NCI-H524 treated with DMSO at 0.1 percent for 48 hours (cell line): Measurements from ENCODE around the gene KLHL6.
"Not testable (repeated sequence)": the region's sequence is repeated elsewhere in the genome, so short reads cannot be mapped to it uniquely, and the experiment has no call there.

ENCODE experiments used
- DNase-seq: peaks from one replicate; lab custom pipeline; 2025; lab: John Stamatoyannopoulos, UW

KLHL6 gene

GRCh38 chr3:183529717-183530116 is 25.8 kb downstream of the KLHL6 start:
- DNase-seq, result no peak

DNA sequence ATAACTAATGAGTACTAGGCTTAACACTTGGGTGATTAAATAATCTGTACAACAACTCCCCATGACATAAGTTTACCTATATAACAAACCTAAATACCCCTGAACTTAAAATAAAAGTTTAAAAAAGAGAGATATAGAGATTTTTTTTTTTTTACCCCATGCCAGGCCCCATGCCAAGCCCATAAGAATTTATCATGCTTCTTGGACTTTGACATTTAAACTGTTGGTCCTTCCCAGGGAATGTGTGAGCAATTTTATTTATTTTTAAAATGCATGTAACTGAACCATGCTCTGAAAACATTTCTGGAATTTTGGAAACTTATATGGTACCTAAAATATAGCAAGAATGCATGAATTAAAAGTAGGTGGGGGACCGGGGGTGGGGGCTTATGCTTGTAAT is 26.3 kb downstream of the KLHL6 start:
- DNase-seq, result no peak

- DNase-seq, result not testable (repeated sequence)
These were observed 26.7 kb downstream of the KLHL6 start for GRCh38 chr3:183528758-183529157.

DNA sequence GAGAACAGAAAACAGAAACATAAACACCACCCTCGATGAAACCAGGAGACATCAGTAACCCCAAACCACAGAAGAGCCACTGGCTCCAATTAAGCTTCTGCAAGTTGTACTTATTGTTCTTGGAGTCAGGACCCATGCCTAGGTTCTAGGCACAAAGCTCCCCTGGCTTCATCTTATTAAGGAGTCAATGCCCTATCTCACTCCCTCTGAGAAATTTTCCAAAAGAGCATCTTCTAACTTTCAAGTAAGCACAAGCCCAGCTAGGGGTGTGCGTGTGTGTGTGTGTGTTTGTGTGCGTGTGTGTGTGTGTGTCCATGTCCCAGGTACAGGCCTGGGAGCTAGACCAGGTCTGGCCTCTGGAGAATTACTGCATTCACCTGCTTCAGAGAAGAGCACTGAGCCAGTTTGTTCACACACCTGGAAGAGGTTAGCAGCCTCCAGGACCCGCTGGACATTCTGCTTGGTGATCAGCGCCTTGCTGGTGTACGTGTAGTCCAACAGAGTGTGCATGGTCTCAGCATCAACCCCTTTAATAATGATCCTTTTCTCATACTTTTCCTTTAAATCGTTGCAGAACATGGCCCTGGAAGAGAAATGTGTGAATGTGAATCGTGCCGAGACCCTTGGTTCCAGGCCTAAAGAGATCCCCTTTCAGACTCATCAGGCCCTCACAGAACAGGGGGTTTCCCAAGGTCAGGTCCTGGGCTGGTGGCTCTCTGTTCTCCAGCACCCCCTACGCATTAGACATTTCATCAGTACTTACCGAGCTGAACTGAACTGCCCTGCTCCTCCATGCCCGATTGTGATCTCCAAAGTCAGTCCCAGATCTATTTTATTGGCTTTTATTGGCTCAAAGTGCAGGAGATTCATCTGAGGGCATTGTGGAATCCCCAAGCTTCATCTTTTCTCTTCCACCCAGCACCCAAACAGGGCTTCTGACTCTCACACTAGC is 27.8 kb downstream of the KLHL6 start:
- DNase-seq, result no peak

GRCh38 chr3:183526838-183527427 is 28.6 kb downstream of the KLHL6 start:
- DNase-seq, result no peak

DNA sequence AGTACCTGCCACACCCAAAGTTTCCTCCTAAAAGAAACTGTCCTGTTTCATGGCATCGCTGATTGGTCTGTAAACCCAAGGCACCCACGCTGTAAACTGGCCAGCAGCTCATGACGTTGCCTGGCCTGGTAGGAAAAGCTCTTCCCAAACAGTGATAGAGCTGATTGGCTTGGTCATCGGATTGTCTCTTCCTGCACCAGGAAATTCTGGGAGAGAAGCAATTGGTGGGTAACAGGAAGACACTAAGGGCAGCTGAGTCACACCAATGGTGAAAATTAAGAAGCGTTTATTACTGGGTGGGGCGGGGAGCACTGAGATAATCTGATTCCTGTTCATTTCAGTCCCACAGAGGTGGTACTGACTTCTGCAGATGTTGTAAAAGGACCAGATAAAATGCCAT is 31.0 kb downstream of the KLHL6 start:
- no peak for DNase-seq

DNA sequence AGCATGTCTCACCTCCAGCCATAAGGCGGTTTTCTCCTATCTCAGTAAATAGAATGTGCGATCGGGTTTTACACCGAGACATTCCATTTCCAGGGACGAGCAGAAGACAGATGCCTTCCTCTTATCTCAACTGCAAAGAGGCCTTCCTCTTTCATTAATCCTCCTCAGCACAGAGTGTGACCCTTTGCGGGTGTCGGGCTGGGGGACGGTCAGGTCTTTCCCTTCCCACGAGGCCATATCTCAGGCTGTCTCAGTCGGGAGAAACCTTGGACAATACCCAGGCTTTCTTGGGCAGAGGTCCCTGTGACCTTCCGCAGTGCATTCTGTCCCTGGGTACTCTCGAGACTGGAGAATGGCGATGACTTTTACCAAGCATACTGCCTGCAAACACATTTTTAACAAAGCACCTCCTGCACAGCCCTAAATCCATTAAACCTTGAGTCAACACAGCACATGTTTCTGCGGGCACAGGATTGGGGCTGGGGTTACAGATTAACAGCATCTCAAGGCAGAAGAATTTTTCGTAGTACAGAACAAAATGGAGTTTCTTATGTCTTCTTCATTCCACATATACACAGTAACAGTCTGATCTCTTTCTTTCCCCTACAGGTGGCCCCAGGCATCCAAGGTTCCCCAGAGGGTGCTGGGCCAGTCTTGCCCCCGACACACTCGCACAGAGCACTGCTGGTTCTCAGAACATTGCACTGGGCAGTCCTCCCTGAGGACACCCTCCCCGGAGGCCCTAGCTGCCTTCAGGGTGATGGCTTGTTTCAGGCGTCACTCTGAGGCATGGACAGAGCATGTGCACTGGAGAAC is 34.6 kb downstream of the KLHL6 start:
- not testable (repeated sequence) for DNase-seq

DNA sequence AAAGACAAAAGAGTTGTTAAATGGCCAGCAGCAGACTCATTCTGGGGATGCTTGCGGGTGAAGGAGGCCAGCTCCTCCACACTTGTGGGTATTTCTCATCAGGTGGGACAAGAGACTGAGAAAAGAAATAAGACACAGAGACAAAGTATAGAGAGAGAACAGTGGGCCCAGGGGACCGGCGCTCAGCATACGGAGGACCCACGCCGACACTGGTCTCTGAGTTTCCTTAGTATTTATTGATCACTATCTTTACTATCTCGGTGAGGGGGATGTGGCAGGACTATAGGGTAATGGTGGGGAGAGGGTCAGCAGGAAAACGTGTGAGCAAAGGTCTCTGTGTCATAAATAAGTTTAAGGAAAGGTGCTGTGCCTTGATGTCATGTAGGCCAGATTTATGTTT is 35.2 kb downstream of the KLHL6 start:
- not testable (repeated sequence) for DNase-seq

GRCh38 chr3:183519891-183520290 is 35.6 kb downstream of the KLHL6 start:
- no peak for DNase-seq

DNA sequence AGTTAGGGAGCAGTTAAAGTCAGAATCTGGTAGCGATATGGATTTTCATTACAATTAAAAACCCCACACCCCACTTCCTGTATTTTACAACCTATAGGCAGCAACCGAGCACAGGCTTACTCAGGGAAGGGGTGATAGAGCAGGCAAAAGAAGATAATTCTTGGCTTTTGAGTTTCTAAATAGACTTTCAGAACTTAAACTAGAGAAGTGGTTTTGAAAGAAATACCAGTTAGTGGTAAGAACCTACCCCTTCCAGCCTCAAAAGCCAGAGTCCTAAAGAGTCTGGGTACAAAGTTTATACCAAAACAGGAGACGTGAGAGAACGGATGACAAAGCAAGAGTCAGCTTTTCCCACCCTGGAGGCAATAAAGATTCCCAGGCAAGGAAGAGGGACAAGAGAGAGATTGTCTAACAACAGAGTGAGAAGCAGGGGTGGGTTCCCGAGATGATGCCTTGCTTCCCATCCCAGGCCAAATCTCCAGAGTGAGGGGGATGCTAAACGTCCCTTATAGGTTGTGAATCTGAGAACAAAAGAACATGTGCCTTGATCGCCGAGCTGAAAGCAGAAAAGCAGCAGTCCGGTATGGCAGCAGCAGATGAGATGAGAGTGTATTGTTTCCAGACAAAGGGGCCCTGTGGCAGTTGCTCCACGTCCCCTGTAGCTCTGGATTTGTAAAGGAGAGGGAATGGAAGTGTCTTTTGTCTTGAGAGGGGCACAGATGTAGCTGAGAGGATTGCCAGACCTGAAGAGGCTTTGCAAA is 36.8 kb downstream of the KLHL6 start:
- no peak for DNase-seq

DNA sequence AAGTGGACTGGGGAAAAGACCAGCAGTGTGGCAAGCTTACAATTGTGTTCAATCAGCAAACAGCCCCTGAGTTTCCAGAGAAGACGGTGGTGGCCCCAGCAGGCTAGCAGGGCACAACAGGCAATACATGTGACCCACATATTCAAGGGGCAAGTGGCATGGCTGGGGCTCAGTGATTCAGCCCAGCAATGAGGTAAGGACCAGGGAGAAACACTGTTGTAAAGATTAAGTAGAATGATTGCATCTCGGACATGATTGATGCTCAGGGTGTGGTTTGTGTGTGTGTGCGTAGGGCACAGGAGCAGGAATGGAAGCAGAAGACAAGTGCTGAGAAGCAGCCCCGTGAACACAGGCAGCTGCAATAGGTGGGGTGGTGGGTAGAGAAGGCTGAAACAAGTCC is 37.9 kb downstream of the KLHL6 start:
- DNase-seq, result no peak

DNA sequence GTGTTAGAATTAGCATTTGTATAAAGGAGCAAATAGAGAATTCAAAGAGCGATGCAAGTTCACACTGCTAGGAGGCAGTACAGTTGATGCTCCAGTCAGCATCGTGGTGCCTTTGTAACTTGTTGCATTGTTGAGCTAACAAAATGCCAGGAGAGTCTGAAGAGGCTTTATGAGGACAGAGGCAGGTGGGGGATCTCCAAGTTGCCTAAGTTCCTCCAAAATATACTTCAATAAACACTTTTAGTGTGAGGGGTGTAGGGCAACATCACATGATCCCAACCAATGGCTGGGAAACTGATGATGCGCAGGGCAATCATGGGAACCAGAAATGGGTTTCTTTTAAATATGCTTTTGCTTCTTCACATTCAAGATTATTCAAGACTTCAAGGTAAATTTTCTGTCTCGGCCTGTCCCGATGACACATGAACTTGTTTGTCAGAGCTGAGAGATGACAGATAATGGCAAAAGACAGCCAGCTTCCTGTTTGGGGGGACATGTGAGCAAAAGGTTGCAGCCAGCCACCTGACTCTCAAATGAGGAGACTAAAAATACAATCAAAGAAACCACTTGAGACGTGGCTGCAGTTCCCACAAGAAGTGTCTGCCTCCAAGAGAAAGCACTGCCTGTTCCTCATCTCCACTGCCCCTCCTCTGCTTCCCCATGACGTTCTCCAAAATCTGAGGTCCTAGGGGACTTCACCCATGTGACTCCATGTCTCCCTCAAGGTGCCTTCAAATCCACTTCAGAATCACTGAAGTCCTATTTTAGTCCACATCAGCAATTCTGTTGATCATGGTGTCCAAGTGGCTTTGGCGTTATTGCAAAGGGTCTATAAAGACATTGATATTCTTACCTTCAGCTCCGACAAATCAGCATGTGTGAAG is 39.3 kb downstream of the KLHL6 start:
- DNase-seq, result no peak

DNA sequence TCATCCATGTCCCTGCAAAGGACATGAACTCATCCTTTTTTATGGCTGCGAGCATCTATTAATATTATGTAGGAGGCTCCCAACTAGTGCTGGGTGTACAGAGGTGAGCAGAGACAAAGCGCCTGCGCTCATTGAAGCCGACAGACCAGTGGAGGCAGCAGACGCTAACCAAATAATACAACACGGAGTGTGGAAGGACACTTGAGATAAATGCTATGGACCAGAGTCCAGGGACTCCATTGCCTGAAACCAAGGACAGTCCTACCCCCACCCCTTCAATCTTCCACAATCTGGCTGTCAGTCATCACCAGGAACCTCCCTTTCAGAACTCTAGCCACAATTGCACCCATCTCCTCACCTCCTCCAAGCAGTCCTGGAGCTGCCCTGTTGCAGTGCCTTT is 41.5 kb downstream of the KLHL6 start:
- DNase-seq, result no peak

- no peak for DNase-seq
These were observed 42.3 kb downstream of the KLHL6 start for GRCh38 chr3:183513046-183513706.

DNA sequence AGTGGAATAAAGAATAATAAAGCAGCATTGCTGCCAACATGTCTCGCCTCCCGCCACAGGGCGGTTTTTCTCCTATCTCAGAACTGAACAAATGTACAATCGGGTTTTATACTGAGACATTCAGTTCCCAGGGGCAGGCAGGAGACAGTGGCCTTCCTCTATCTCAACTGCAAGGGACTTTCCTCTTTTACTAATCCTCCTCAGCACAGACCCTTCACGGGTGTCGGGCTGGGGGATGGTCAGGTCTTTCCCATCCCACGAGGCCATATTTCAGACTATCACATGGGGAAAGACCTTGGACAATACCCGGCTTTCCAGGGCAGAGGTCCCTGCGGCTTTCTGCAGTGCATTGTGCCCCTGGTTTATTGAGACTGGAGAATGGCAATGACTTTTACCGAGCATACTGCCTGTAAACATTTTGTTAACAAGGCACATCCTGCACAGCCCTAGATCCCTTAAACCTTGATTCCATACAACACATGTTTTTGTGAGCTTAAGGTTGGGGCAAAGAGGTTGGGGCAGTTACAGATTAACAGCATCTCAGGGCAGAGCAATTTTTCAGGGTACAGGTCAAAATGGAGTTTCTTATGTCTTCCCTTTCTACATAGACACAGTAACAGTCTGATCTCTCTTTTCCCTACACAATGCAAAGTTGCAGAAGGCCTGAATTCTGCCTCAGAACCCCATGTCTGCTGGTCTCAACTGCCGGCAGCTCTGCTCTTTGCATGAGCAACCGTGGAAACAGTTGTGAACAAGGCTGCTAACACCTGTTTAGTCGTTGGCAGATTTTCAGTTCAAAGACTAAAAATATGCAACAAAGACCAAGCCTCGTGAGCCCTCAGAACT is 44.0 kb downstream of the KLHL6 start:
- not testable (repeated sequence) for DNase-seq

GRCh38 chr3:183508821-183509220 is 46.7 kb downstream of the KLHL6 start:
- no peak for DNase-seq

GRCh38 chr3:183507551-183507950 is 48.0 kb downstream of the KLHL6 start:
- DNase-seq, result no peak

DNA sequence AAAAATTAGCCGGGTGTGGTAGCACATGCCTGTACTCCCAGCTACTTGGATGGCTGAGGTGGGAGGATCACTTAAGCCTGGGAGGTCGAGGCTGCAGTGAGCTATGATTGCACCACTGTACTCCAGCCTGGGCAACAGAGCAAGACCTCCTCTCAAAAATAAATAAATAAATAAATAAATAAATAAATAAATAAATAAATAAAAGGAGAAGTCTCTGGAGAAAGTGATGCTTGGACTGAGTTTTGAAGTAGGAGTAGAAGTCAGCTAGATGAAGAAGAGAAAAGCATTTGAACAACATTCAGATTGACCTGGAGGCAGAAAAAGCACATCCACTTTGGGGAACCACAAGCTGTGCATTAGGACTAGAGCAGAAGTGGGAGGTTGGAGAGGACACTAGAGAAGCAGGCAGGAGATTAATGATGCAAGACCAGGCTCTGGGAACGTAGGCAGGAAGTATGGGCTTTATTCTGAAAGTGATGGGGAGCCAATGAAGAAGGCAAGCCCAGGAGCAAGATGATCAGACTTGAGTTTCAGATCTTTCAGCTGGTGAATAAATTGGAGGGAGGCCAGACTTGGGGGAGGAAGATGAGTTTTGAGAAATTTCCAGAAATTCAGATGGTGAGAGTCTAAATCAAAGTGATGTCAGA is 48.7 kb downstream of the KLHL6 start:
- DNase-seq, result no peak

DNA sequence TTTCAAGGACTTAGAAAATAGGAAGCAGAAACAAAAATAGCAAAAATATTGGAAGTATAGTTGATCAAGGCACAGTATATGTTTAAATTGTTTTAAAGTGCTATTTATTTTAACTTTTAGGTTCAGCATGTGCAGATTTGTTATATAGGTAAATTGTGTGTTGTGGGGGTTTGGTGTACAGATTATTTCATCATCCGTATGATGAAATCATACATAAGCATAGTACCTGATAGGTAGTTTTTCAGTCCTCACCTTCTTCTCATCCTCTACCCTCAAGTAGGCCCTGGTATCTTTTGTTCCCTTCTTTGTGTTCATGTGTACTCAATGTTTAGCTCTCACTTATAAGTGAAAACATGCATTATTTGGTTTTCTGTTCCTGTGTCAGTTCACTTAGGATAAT is 50.9 kb downstream of the KLHL6 start:
- DNase-seq, result no peak
